ENCODE results near the gene IL12RB1.

IL12RB1 gene

GRCh38 chr19:18122424-18122823, 35.7 kb upstream of the IL12RB1 start:
- no peak overlapping the region for H3K4me3 ChIP-seq (ENCODE audit: insufficient read depth, low read depth, low read length)
- H3K27ac ChIP-seq (ENCODE audit: insufficient read depth, low read depth, low read length, poor library complexity, severe bottlenecking): no peak overlapping the region
- 95 to 96% methylated on average over 7 of the region's 7 CpGs for WGBS, 2 experiments
- no peaks in the 10 kb centered on the region for H3K36me3 ChIP-seq (ENCODE audit: control insufficient read depth, insufficient read depth, low read length)
- no peaks in the 10 kb centered on the region for H3K27me3 ChIP-seq (ENCODE audit: control insufficient read depth, insufficient read depth, low read length, poor library complexity, severe bottlenecking)
- no peaks in the 10 kb centered on the region for H3K9me3 ChIP-seq (ENCODE audit: control insufficient read depth, low read length)
- H3K4me1 ChIP-seq (ENCODE audit: control insufficient read depth, insufficient read depth, low read length): no peaks in the 10 kb centered on the region

DNA sequence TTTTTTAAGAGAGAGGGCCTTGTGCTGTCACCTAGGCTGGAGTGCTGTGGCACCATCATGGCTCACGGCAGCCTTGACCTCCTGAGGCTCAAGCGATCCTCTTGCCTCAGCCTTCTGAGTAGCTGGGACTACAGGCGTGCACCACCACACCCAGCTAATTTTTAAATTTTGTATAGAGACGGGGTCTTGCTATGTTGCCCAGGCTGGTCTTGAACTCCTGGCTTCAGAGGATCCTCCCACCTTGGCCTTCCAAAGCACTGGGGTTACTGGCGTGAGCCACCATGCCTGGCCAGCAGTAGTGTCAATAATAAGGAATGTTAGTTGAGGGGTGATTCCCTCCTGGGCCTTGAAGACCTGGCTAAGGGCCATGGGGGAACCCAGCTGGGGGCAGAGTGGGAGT, 34.4 kb upstream of the IL12RB1 start:
- Histone ChIP-seq H3K9me3 (ENCODE audit: control insufficient read depth, low read length) (no peaks in the 10 kb centered on the region), H3K27ac (ENCODE audit: insufficient read depth, low read depth, low read length, poor library complexity, severe bottlenecking) (no peak overlapping the region), H3K4me1 (ENCODE audit: control insufficient read depth, insufficient read depth, low read length) (no peaks in the 10 kb centered on the region), H3K4me3 (ENCODE audit: insufficient read depth, low read depth, low read length) (no peak overlapping the region), H3K27me3 (ENCODE audit: control insufficient read depth, insufficient read depth, low read length, poor library complexity, severe bottlenecking) (no peaks in the 10 kb centered on the region), H3K36me3 (ENCODE audit: control insufficient read depth, insufficient read depth, low read length) (no peaks in the 10 kb centered on the region)
- 96% methylated on average over 5 of the region's 5 CpGs for WGBS, 2 experiments

DNA sequence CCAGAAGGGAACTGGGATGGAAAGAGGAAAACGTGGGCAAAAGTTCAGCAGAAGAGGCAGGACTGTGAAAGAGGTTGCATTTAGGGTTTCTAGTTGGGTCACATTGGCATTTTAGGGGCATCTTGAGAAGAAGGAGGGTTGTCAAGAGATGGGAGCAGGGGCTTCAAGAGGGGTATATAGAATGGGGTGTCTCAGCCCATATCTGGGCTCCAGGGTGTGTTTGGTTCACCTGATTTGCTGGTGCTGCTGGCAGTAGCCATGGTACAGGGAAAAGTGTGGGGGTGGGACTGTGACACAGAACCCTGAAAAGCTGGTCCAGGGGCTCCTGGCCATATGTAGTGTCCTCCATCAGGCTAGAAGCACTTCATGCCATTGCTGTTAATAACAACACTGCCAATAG, 33.4 kb upstream of the IL12RB1 start:
- Histone ChIP-seq H3K27ac (ENCODE audit: insufficient read depth, low read depth, low read length, poor library complexity, severe bottlenecking) (no peak overlapping the region), H3K27me3 (ENCODE audit: control insufficient read depth, insufficient read depth, low read length, poor library complexity, severe bottlenecking) (no peaks in the 10 kb centered on the region), H3K36me3 (ENCODE audit: control insufficient read depth, insufficient read depth, low read length) (no peaks in the 10 kb centered on the region), H3K4me3 (ENCODE audit: insufficient read depth, low read depth, low read length) (no peak overlapping the region), H3K9me3 (ENCODE audit: control insufficient read depth, low read length) (no peaks in the 10 kb centered on the region), H3K4me1 (ENCODE audit: control insufficient read depth, insufficient read depth, low read length) (no peaks in the 10 kb centered on the region)
- WGBS, 2 experiments: 57 to 69% methylated on average over 1 of the region's 1 CpG

DNA sequence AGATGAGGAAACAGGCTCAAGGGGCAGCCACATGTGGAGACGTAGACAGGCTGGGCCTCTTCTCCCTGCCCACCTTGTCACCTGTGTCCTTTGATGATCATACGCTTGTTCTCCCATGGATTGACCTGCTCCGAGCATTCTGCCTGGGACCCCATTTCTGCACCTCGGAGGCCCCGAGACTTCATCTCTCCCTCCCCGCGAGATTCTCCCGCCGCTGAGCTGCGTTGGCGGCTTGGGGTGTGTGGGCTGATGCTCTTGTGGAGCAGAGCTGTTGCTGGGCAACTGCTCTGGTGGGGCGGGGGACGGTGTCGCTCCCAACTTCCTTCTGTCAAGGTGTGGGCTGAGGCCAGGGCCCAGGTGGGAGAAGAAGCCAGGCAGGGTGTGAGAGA, 33.0 kb upstream of the IL12RB1 start:
- Histone ChIP-seq H3K4me1 (ENCODE audit: control insufficient read depth, insufficient read depth, low read length) (no peaks in the 10 kb centered on the region), H3K27me3 (ENCODE audit: control insufficient read depth, insufficient read depth, low read length, poor library complexity, severe bottlenecking) (no peaks in the 10 kb centered on the region), H3K27ac (ENCODE audit: insufficient read depth, low read depth, low read length, poor library complexity, severe bottlenecking) (no peak overlapping the region), H3K9me3 (ENCODE audit: control insufficient read depth, low read length) (no peaks in the 10 kb centered on the region), H3K4me3 (ENCODE audit: insufficient read depth, low read depth, low read length) (no peak overlapping the region), H3K36me3 (ENCODE audit: control insufficient read depth, insufficient read depth, low read length) (no peaks in the 10 kb centered on the region)
- 85 to 86% methylated on average over 14 of the region's 14 CpGs for WGBS, 2 experiments

DNA sequence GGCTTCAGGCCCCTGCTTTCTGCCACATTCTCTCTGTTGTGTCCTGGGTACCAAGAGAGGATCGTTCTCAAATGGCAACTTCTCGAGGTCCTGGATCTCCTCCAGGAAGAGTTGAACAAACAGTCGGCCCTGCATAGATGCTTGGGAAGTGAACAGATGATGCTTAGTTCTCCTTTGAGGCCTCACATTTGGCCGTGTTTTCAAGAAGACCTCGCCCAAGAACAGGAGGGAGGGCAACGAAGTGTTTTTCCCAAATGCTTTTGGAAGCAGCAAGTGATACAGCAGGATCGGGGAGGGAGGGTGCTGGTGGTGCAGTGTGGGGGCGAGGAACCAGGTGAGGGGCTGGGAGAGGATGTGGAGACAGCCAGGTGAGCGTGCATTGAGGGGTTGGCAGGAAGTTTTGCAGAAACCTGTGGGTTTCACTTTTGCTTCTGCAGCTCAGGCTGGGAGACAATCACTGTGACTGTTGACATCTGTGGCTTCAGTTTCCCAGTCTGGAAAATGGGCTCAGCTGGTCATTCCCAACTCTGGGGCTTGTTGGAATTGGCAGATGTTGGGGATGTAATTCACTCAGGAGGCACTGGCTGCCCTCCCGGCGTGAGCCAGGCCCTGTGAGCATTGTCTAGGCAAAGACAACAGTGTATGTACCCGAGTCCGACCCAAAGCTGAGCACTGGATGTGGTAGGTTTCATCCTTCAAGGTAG, 32.4 kb upstream of the IL12RB1 start:
- Histone ChIP-seq H3K27me3 (ENCODE audit: control insufficient read depth, insufficient read depth, low read length, poor library complexity, severe bottlenecking) (no peaks in the 10 kb centered on the region), H3K4me3 (ENCODE audit: insufficient read depth, low read depth, low read length) (no peak overlapping the region), H3K4me1 (ENCODE audit: control insufficient read depth, insufficient read depth, low read length) (no peaks in the 10 kb centered on the region), H3K27ac (ENCODE audit: insufficient read depth, low read depth, low read length, poor library complexity, severe bottlenecking) (no peak overlapping the region), H3K36me3 (ENCODE audit: control insufficient read depth, insufficient read depth, low read length) (no peaks in the 10 kb centered on the region), H3K9me3 (ENCODE audit: control insufficient read depth, low read length) (no peaks in the 10 kb centered on the region)
- 84 to 86% methylated on average over 13 of the region's 13 CpGs for WGBS, 2 experiments

DNA sequence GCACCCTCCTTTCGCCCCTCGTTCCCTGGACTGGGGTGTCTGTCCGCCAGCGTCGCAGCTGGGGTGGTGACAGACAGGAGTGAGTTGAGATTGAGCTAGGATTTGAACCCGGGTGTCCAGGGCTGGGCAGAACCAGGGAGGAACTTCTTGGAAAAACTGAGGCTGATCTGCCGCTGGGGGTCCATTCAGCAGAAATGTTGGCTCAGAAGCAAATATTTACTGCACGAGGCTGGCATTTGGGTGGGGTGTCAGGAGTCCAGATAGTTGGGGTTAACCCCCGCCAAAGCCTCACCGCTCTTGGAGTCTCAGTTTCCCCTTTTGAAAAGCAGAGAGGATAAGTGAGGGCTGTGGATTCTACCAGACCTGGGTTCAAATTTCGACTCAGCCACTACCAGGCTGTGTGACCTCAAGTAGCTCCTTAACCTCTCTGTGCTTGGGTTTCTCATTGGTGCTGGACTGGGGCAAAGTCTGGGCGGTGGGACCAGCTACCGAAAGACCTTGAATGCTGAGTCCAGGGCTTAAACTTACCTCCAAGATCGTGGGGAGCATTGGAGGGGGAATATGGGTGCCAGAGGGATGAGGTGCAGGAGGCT, 31.8 kb upstream of the IL12RB1 start:
- no peak overlapping the region for H3K27ac ChIP-seq (ENCODE audit: insufficient read depth, low read depth, low read length, poor library complexity, severe bottlenecking)
- no peaks in the 10 kb centered on the region for H3K27me3 ChIP-seq (ENCODE audit: control insufficient read depth, insufficient read depth, low read length, poor library complexity, severe bottlenecking)
- H3K4me3 ChIP-seq (ENCODE audit: insufficient read depth, low read depth, low read length): peak overlapping the region; percentile 50
- 49% methylated on average over 14 of the region's 14 CpGs for WGBS, 2 experiments
- no peaks in the 10 kb centered on the region for H3K9me3 ChIP-seq (ENCODE audit: control insufficient read depth, low read length)
- no peaks in the 10 kb centered on the region for H3K4me1 ChIP-seq (ENCODE audit: control insufficient read depth, insufficient read depth, low read length)
- no peaks in the 10 kb centered on the region for H3K36me3 ChIP-seq (ENCODE audit: control insufficient read depth, insufficient read depth, low read length)

GRCh38 chr19:18117692-18118378, 31.1 kb upstream of the IL12RB1 start:
- Histone ChIP-seq H3K27me3 (ENCODE audit: control insufficient read depth, insufficient read depth, low read length, poor library complexity, severe bottlenecking) (no peaks in the 10 kb centered on the region), H3K36me3 (ENCODE audit: control insufficient read depth, insufficient read depth, low read length) (no peaks in the 10 kb centered on the region), H3K4me3 (ENCODE audit: insufficient read depth, low read depth, low read length) (peak overlapping the region; percentile 50), H3K4me1 (ENCODE audit: control insufficient read depth, insufficient read depth, low read length) (no peaks in the 10 kb centered on the region), H3K27ac (ENCODE audit: insufficient read depth, low read depth, low read length, poor library complexity, severe bottlenecking) (peak overlapping the region; percentile 38), H3K9me3 (ENCODE audit: control insufficient read depth, low read length) (no peaks in the 10 kb centered on the region)
- 0% methylated on average over 86 of the region's 86 CpGs for WGBS, 2 experiments

- Histone ChIP-seq H3K4me1 (ENCODE audit: control insufficient read depth, insufficient read depth, low read length) (no peaks in the 10 kb centered on the region), H3K4me3 (ENCODE audit: insufficient read depth, low read depth, low read length) (peak overlapping the region; percentile 19), H3K27ac (ENCODE audit: insufficient read depth, low read depth, low read length, poor library complexity, severe bottlenecking) (no peak overlapping the region), H3K9me3 (ENCODE audit: control insufficient read depth, low read length) (no peaks in the 10 kb centered on the region), H3K36me3 (ENCODE audit: control insufficient read depth, insufficient read depth, low read length) (no peaks in the 10 kb centered on the region), H3K27me3 (ENCODE audit: control insufficient read depth, insufficient read depth, low read length, poor library complexity, severe bottlenecking) (no peaks in the 10 kb centered on the region)
- 53 to 57% methylated on average over 11 of the region's 11 CpGs for WGBS, 2 experiments
These were observed 30.6 kb upstream of the IL12RB1 start for GRCh38 chr19:18117364-18117691.

GRCh38 chr19:18114483-18114882, 27.7 kb upstream of the IL12RB1 start:
- Histone ChIP-seq H3K27me3 (ENCODE audit: control insufficient read depth, insufficient read depth, low read length, poor library complexity, severe bottlenecking) (peaks cover 20% of the 10 kb centered on the region), H3K9me3 (ENCODE audit: control insufficient read depth, low read length) (no peaks in the 10 kb centered on the region), H3K4me3 (ENCODE audit: insufficient read depth, low read depth, low read length) (no peak overlapping the region), H3K4me1 (ENCODE audit: control insufficient read depth, insufficient read depth, low read length) (no peaks in the 10 kb centered on the region), H3K27ac (ENCODE audit: insufficient read depth, low read depth, low read length, poor library complexity, severe bottlenecking) (no peak overlapping the region), H3K36me3 (ENCODE audit: control insufficient read depth, insufficient read depth, low read length) (no peaks in the 10 kb centered on the region)
- 95 to 97% methylated on average over 4 of the region's 4 CpGs for WGBS, 2 experiments

DNA sequence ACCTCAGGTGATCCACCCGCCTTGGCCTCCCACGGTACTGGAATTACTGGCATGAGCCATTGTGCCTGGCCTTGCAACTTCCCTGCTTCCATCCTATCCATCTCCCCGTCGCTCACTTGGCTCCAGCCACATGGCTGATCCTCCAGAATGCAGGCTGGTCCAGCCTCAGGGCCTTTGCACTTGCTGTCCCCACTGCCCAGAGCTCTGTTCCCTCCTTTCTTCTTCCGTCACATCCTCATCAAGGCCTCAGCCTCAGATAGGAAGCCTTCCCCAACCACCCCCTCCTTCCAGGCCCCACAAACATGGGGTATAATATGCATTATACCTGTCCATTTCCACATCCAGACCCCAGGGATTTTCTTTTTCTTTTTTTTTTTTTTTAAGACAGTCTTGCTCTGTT, 27.1 kb upstream of the IL12RB1 start:
- Histone ChIP-seq H3K9me3 (ENCODE audit: control insufficient read depth, low read length) (no peaks in the 10 kb centered on the region), H3K27me3 (ENCODE audit: control insufficient read depth, insufficient read depth, low read length, poor library complexity, severe bottlenecking) (peaks cover 26% of the 10 kb centered on the region), H3K36me3 (ENCODE audit: control insufficient read depth, insufficient read depth, low read length) (no peaks in the 10 kb centered on the region), H3K27ac (ENCODE audit: insufficient read depth, low read depth, low read length, poor library complexity, severe bottlenecking) (no peak overlapping the region), H3K4me3 (ENCODE audit: insufficient read depth, low read depth, low read length) (no peak overlapping the region), H3K4me1 (ENCODE audit: control insufficient read depth, insufficient read depth, low read length) (no peaks in the 10 kb centered on the region)
- WGBS, 2 experiments: 92 to 93% methylated on average over 5 of the region's 5 CpGs
